Measurements from ENCODE around the gene ARV1. TPM values are rescaled to one million over a fixed set of nuclear protein-coding genes. Genes with fewer than 3 reads are reported as not detected.

Gene ARV1
- total RNA-seq, 1 experiment from 2014 or later, result 17.1 TPM

GRCh38 chr1:231013391-231014015 lies 34.6 kb downstream of the ARV1 start:
- Mint-ChIP-seq H3K9me3 (ENCODE audit: low read depth, unreplicated experiment) (no peaks in the 10 kb centered on the region), H3K27me3 (ENCODE audit: unreplicated experiment) (no peaks in the 10 kb centered on the region), H3K27ac (ENCODE audit: unreplicated experiment) (no peak overlapping the region), H3K36me3 (ENCODE audit: insufficient read depth, unreplicated experiment) (no peaks in the 10 kb centered on the region), H3K4me3 (ENCODE audit: low read depth, unreplicated experiment) (no peak overlapping the region), H3K4me1 (ENCODE audit: low read depth, unreplicated experiment) (no peaks in the 10 kb centered on the region)
- DNase-seq, result no peak
- TF ChIP-seq CTCF (IDR thresholded peaks at IDR 0.05; ENCODE audit: unreplicated experiment), result no peak
- CTCF ChIA-PET, result interaction anchor here (0.7 kb wide), 1 partner anchor 181 kb away, joined by 3 read pairs; no protein-coding TSS in a partner anchor
- no TSS peak for BruUV-seq (replicated peaks)
- intact Hi-C loops (cut with micrococcal nuclease; ENCODE audit: unreplicated experiment), result loop anchor here (2.0 kb wide), 1 partner anchor 197 kb away; no protein-coding TSS in a partner anchor

GRCh38 chr1:231016234-231016633 lies 37.3 kb downstream of the ARV1 start:
- BruUV-seq (replicated peaks), result no TSS peak
- no peaks in the 10 kb centered on the region for H3K27me3 Mint-ChIP-seq (ENCODE audit: unreplicated experiment)
- no peaks in the 10 kb centered on the region for H3K36me3 Mint-ChIP-seq (ENCODE audit: insufficient read depth, unreplicated experiment)
- intact Hi-C loops (cut with micrococcal nuclease; ENCODE audit: unreplicated experiment), result no loop called here
- CTCF ChIA-PET, result no interaction called here
- H3K27ac Mint-ChIP-seq (ENCODE audit: unreplicated experiment), result no peak overlapping the region
- DNase-seq, result no peak
- H3K4me1 Mint-ChIP-seq (ENCODE audit: low read depth, unreplicated experiment), result no peaks in the 10 kb centered on the region
- TF ChIP-seq CTCF (IDR thresholded peaks at IDR 0.05; ENCODE audit: unreplicated experiment), result no peak
- H3K4me3 Mint-ChIP-seq (ENCODE audit: low read depth, unreplicated experiment), result no peak overlapping the region
- H3K9me3 Mint-ChIP-seq (ENCODE audit: low read depth, unreplicated experiment), result no peaks in the 10 kb centered on the region

GRCh38 chr1:231016966-231017365 lies 38.1 kb downstream of the ARV1 start:
- no TSS peak for BruUV-seq (replicated peaks)
- Mint-ChIP-seq H3K27me3 (ENCODE audit: unreplicated experiment) (no peaks in the 10 kb centered on the region), H3K36me3 (ENCODE audit: insufficient read depth, unreplicated experiment) (no peaks in the 10 kb centered on the region), H3K9me3 (ENCODE audit: low read depth, unreplicated experiment) (no peaks in the 10 kb centered on the region), H3K4me3 (ENCODE audit: low read depth, unreplicated experiment) (no peak overlapping the region), H3K27ac (ENCODE audit: unreplicated experiment) (no peak overlapping the region), H3K4me1 (ENCODE audit: low read depth, unreplicated experiment) (no peaks in the 10 kb centered on the region)
- DNase-seq, result no peak
- intact Hi-C loops (cut with micrococcal nuclease; ENCODE audit: unreplicated experiment), result no loop called here
- CTCF ChIA-PET, result no interaction called here
- TF ChIP-seq CTCF (IDR thresholded peaks at IDR 0.05; ENCODE audit: unreplicated experiment), result no peak

GRCh38 chr1:231019711-231020110 lies 40.8 kb downstream of the ARV1 start:
- no peak for DNase-seq
- Mint-ChIP-seq H3K4me3 (ENCODE audit: low read depth, unreplicated experiment) (no peak overlapping the region), H3K27me3 (ENCODE audit: unreplicated experiment) (no peaks in the 10 kb centered on the region), H3K36me3 (ENCODE audit: insufficient read depth, unreplicated experiment) (no peaks in the 10 kb centered on the region), H3K27ac (ENCODE audit: unreplicated experiment) (no peak overlapping the region), H3K4me1 (ENCODE audit: low read depth, unreplicated experiment) (no peaks in the 10 kb centered on the region), H3K9me3 (ENCODE audit: low read depth, unreplicated experiment) (no peaks in the 10 kb centered on the region)
- CTCF ChIA-PET, result interaction anchor here (0.6 kb wide), 1 partner anchor 1384 kb away, joined by 3 read pairs; no protein-coding TSS in a partner anchor
- no TSS peak for BruUV-seq (replicated peaks)
- intact Hi-C loops (cut with micrococcal nuclease; ENCODE audit: unreplicated experiment), result no loop called here
- TF ChIP-seq CTCF (IDR thresholded peaks at IDR 0.05; ENCODE audit: unreplicated experiment), result no peak

All from Calu3 (cell line).